CD4-positive, CD25-positive, alpha-beta regulatory T cell (primary cell): Measurements from ENCODE around the gene NPRL2. TPM values are rescaled to one million over a fixed set of nuclear protein-coding genes. Genes with fewer than 3 reads are reported as not detected.

ENCODE experiments used
- ATAC-seq, 2 donors: fragments of 150-1000 bp; cut with Tn5 transposase; one replicate each; pipeline ENCODE4 v1.10.0; 2021; ENCODE audit warnings: low read depth in 2 of 2, moderate number of reproducible peaks in 2 of 2, moderate library complexity in 1 of 2
- DNase-seq, 3 donors: peaks; one replicate each; pipeline versions ENCODE4 v3.0.0 to v3.0.0-alpha.2; 2012 to 2022; ENCODE audit warnings: mixed read lengths in 1 of 3
- H3K27ac ChIP-seq: one replicate; pipeline ENCODE4 v1.7.0; 2013; ENCODE audit warnings: mild to moderate bottlenecking, low read length; ENCODE audit not compliant: insufficient read depth, poor library complexity, severe bottlenecking
- H3K27me3 ChIP-seq: one replicate; pipeline ENCODE4 v1.7.0; 2013; ENCODE audit warnings: low read length; ENCODE audit not compliant: control insufficient read depth, insufficient read depth
- H3K36me3 ChIP-seq: one replicate; pipeline ENCODE4 v1.7.0; 2013; ENCODE audit warnings: mild to moderate bottlenecking, low read length, moderate library complexity; ENCODE audit not compliant: control insufficient read depth, insufficient read depth
- H3K4me1 ChIP-seq: 2 replicates; pipeline ENCODE4 v1.7.0; 2013; ENCODE audit warnings: mild to moderate bottlenecking, low read length; ENCODE audit not compliant: insufficient read depth, control insufficient read depth, poor library complexity, severe bottlenecking
- H3K4me3 ChIP-seq: one replicate; pipeline ENCODE4 v1.7.0; 2013; ENCODE audit warnings: low read depth, mild to moderate bottlenecking, low read length, moderate library complexity
- H3K9me3 ChIP-seq, 2 experiments: 1 replicate in 1 of 2; 2 replicates in 1 of 2; pipeline ENCODE4 v1.7.0; 2013; ENCODE audit warnings: low read length in 2 of 2, mild to moderate bottlenecking in 1 of 2, moderate library complexity in 1 of 2; ENCODE audit not compliant: control insufficient read depth in 2 of 2
- H3K27ac Mint-ChIP-seq, 3 donors: one replicate each; pipeline ENCODE4 v1.8.0; 2020 to 2022; ENCODE audit warnings: mild to moderate bottlenecking in 3 of 3, mixed read lengths in 3 of 3, moderate library complexity in 2 of 3
- H3K27me3 Mint-ChIP-seq: one replicate; pipeline ENCODE4 v1.8.0; 2022; ENCODE audit warnings: mild to moderate bottlenecking, mixed read lengths
- H3K36me3 Mint-ChIP-seq: one replicate; pipeline ENCODE4 v1.8.0; 2020; ENCODE audit warnings: mixed read lengths
- H3K4me1 Mint-ChIP-seq, 4 donors: one replicate each; pipeline ENCODE4 v1.8.0; 2020 to 2022; ENCODE audit warnings: mixed read lengths in 4 of 4, mild to moderate bottlenecking in 1 of 4
- H3K4me3 Mint-ChIP-seq, 4 donors: one replicate each; pipeline ENCODE4 v1.8.0; 2020 to 2022; ENCODE audit warnings: mild to moderate bottlenecking in 4 of 4, mixed read lengths in 4 of 4, moderate library complexity in 3 of 4
- H3K9me3 Mint-ChIP-seq, 7 donors: one replicate each; pipeline ENCODE4 v1.8.0; 2020 to 2022; ENCODE audit warnings: mixed read lengths in 7 of 7, mild to moderate bottlenecking in 3 of 7, moderate library complexity in 2 of 7
- polyA plus RNA-seq, 4 donors: library from polyadenylated mRNA; unstranded; fragments of 300-500 nt; fragmentation: Illumina TruSeq; gene quantifications; one replicate each; pipeline ENCODE4 v1.2.3, GENCODE V29; 2021
- total RNA-seq: library from RNA; stranded (reverse); gene quantifications from one replicate; pipeline ENCODE4 v1.2.3, GENCODE V29; 2022

Gene NPRL2
- total and polyA plus RNA-seq, 5 donors from 2014 or later: 30.1 to 51.8 (median 48.2) TPM

DNA sequence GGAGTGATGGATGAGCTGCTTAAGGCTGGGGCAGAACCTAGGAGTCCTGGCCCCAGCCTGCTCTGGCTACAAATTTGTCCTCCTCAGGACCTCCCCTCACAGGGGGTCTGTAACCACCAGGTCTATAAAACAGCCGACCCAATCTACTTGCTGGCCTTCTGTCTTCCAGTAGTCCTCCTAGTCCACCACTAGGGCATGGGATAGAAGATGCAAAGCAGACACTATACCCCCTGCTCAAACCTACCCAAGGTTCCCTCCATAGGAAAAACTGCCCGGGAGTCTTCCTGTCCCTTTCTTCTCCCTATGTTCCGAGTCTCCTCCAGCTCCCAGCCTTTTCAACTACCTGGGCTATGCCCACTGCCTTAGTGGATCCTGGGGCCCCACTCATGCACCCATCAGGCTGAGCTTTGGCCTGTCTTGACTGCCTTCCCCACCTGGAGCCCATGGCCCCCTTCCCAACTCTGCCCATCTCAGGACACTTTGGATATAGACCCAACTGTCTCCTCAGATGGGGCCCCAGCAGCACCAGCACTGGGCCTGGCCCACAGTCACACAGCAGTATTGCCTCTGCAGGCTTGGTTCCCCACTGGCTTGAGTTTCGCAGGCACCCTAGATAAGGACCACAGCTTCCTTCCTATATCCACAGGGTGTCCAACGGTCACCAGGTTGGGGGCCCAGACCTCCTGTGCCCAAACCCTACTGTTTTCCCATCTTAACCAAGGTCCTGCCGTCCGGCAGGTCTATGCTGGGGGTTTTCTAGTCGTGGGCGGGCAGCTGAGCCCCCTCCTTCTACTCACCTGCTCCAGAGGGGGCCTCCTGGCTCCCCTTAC, 52.5 kb downstream of the NPRL2 start:
- no peaks in the 10 kb centered on the region for H3K9me3 Mint-ChIP-seq
- Histone ChIP-seq H3K36me3 (no peaks in the 10 kb centered on the region), H3K27me3 (no peaks in the 10 kb centered on the region), H3K4me3 (peak overlapping the region; percentile 62), H3K27ac (peak overlapping the region; percentile 96), H3K9me3 (no peaks in the 10 kb centered on the region), H3K4me1 (peaks cover 25% of the 10 kb centered on the region)
- H3K36me3 Mint-ChIP-seq: no peaks in the 10 kb centered on the region
- ATAC-seq (no peak), DNase-seq (peak in 1 of 3 donors; percentile 24)
- peak overlapping the region; percentile 60 to 100 (median 99) for H3K27ac Mint-ChIP-seq
- H3K27me3 Mint-ChIP-seq: no peaks in the 10 kb centered on the region
- H3K4me1 Mint-ChIP-seq: peaks cover 0 to 43% (median 18%) of the 10 kb centered on the region in 4 donors
- H3K4me3 Mint-ChIP-seq: peak overlapping the region; percentile 91 to 98 (median 96)

DNA sequence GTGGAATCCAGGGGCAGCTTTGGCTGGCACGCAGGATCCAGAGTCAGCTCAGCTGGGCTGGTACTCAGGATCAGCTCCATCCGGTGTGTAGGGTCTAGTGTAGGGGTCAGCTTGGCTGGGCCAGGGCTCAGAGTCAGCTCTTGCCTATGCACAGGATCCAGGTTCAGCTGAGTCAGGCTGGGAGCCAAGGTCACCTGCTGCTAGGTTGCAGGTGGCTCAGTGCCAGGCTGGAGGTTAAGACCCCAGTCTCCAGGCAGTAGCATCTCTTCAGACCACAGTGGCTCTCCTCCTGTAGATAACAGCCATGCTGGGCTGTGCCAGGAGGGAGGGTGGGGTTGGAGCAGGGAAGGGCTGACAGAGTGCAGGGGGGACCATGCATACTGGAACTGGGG, 53.2 kb downstream of the NPRL2 start:
- DNase-seq (no peak), ATAC-seq (no peak)
- Histone ChIP-seq H3K36me3 (no peaks in the 10 kb centered on the region), H3K4me1 (peaks cover 31% of the 10 kb centered on the region), H3K27ac (peak overlapping the region; percentile 96), H3K4me3 (no peak overlapping the region), H3K27me3 (no peaks in the 10 kb centered on the region), H3K9me3 (no peaks in the 10 kb centered on the region)
- peak overlapping the region in 1 of 3 donors; percentile 99 for H3K27ac Mint-ChIP-seq
- no peaks in the 10 kb centered on the region for H3K36me3 Mint-ChIP-seq
- no peaks in the 10 kb centered on the region for H3K27me3 Mint-ChIP-seq
- peak overlapping the region in 3 of 4 donors; percentile 91 to 98 (median 95) for H3K4me3 Mint-ChIP-seq
- no peaks in the 10 kb centered on the region for H3K9me3 Mint-ChIP-seq
- H3K4me1 Mint-ChIP-seq: peaks cover 0 to 47% (median 23%) of the 10 kb centered on the region in 4 donors

Other genes with a start within 250 kb of the NPRL2 start
- gene SEMA3F, start 195.5 kb downstream of the NPRL2 start, total RNA-seq: 0.52 TPM
- gene SEMA3F, start 195.5 kb downstream of the NPRL2 start, polyA plus RNA-seq: not detected
- gene GNAT1, start 159.2 kb downstream of the NPRL2 start, total RNA-seq: not detected
- not detected for gene GNAT1, start 159.2 kb downstream of the NPRL2 start, polyA plus RNA-seq
- not detected for gene SLC38A3, start 145.5 kb downstream of the NPRL2 start, total RNA-seq
- gene SLC38A3, start 145.5 kb downstream of the NPRL2 start, polyA plus RNA-seq: not detected
- gene GNAI2, start 114.6 kb downstream of the NPRL2 start, total RNA-seq: 373 TPM
- gene GNAI2, start 114.6 kb downstream of the NPRL2 start, polyA plus RNA-seq: 100 to 1,000 TPM; 544 to 696 (median 614) TPM
- gene SEMA3B, start 81.6 kb downstream of the NPRL2 start, total RNA-seq: 1.7 TPM
- gene SEMA3B, start 81.6 kb downstream of the NPRL2 start, polyA plus RNA-seq: not detected
- not detected for gene LSMEM2, start 71.7 kb downstream of the NPRL2 start, total RNA-seq
- gene LSMEM2, start 71.7 kb downstream of the NPRL2 start, polyA plus RNA-seq: under 1 TPM in 1 of 4 donors, not detected in 3; 0.22 TPM
- 39.9 TPM for gene IFRD2, start 58.3 kb downstream of the NPRL2 start, total RNA-seq
- gene IFRD2, start 58.3 kb downstream of the NPRL2 start, polyA plus RNA-seq: 10 to 100 TPM; 40.6 to 51.9 (median 43.4) TPM
- gene HYAL3, start 51.4 kb downstream of the NPRL2 start, total RNA-seq: 2.4 TPM
- 1 to 10 TPM; 1.8 to 8.3 (median 5.6) TPM for gene HYAL3, start 51.4 kb downstream of the NPRL2 start, polyA plus RNA-seq
- gene NAA80, start 51.4 kb downstream of the NPRL2 start, total RNA-seq: 31.9 TPM
- gene NAA80, start 51.4 kb downstream of the NPRL2 start, polyA plus RNA-seq: 10 to 100 TPM; 13.6 to 23.5 (median 14.6) TPM
- 0.35 TPM for gene HYAL1, start 47.2 kb downstream of the NPRL2 start, total RNA-seq
- under 1 TPM in 3 of 4 donors, not detected in 1; 0.07 to 0.31 (median 0.10) TPM for gene HYAL1, start 47.2 kb downstream of the NPRL2 start, polyA plus RNA-seq
- 1.5 TPM for gene HYAL2, start 28.0 kb downstream of the NPRL2 start, total RNA-seq
- gene HYAL2, start 28.0 kb downstream of the NPRL2 start, polyA plus RNA-seq: 1 to 10 TPM; 2.7 to 6.5 (median 5.1) TPM
- gene TUSC2, start 22.6 kb downstream of the NPRL2 start, total RNA-seq: 17.5 TPM
- gene TUSC2, start 22.6 kb downstream of the NPRL2 start, polyA plus RNA-seq: 10 to 100 TPM; 44.6 to 55.6 (median 49.9) TPM
- 76.0 TPM for gene RASSF1, start 9.9 kb downstream of the NPRL2 start, total RNA-seq
- gene RASSF1, start 9.9 kb downstream of the NPRL2 start, polyA plus RNA-seq: 10 to 100 TPM; 48.4 to 67.4 (median 54.7) TPM
- 1.6 TPM for gene ZMYND10, start 5.0 kb downstream of the NPRL2 start, total RNA-seq
- gene ZMYND10, start 5.0 kb downstream of the NPRL2 start, polyA plus RNA-seq: under 1 TPM in 1 of 4 donors, not detected in 3; 0.09 TPM
- 28.5 TPM for gene CYB561D2, start 87 bp upstream of the NPRL2 start, total RNA-seq
- gene CYB561D2, start 87 bp upstream of the NPRL2 start, polyA plus RNA-seq: 10 to 100 TPM; 66.3 to 92.2 (median 79.2) TPM
- 18.3 TPM for gene TMEM115, start 8.7 kb upstream of the NPRL2 start, total RNA-seq
- 10 to 100 TPM; 33.5 to 38.6 (median 36.5) TPM for gene TMEM115, start 8.7 kb upstream of the NPRL2 start, polyA plus RNA-seq
- 1.2 TPM for gene CACNA2D2, start 152.9 kb upstream of the NPRL2 start, total RNA-seq
- under 1 TPM; 0.24 to 0.52 (median 0.28) TPM for gene CACNA2D2, start 152.9 kb upstream of the NPRL2 start, polyA plus RNA-seq
- 8.7 TPM for gene C3orf18, start 217.0 kb upstream of the NPRL2 start, total RNA-seq
- gene C3orf18, start 217.0 kb upstream of the NPRL2 start, polyA plus RNA-seq: 10 to 100 TPM in 2 of 4 donors, 1 to 10 TPM in 2; 7.4 to 11.9 (median 10.6) TPM
- 21.1 TPM for gene HEMK1, start 218.7 kb upstream of the NPRL2 start, total RNA-seq
- 10 to 100 TPM; 18.5 to 24.9 (median 23.1) TPM for gene HEMK1, start 218.7 kb upstream of the NPRL2 start, polyA plus RNA-seq